ENCODE data around the gene MYH15. TPM values are rescaled to one million over a fixed set of nuclear protein-coding genes. Genes with fewer than 3 reads are reported as not detected.

Gene MYH15
- total RNA-seq, 1 donor from 2014 or later = 0.77 TPM

GRCh38 chr3:108491456-108491855, 18.9 kb downstream of the MYH15 start:
- Mint-ChIP-seq H3K9me3 (no peaks in the 10 kb centered on the region), H3K4me3 (no peak overlapping the region), H3K27ac (no peak overlapping the region), H3K4me1 (ENCODE audit: unreplicated experiment) (peaks cover 15% of the 10 kb centered on the region), H3K27me3 (peaks cover 10% of the 10 kb centered on the region), H3K36me3 (no peaks in the 10 kb centered on the region)
- no peak for TF ChIP-seq CTCF (conservative IDR thresholded peaks at IDR 0.05)
- DNase-seq (ENCODE audit: extremely low spot score, unreplicated experiment) = no peak

DNA sequence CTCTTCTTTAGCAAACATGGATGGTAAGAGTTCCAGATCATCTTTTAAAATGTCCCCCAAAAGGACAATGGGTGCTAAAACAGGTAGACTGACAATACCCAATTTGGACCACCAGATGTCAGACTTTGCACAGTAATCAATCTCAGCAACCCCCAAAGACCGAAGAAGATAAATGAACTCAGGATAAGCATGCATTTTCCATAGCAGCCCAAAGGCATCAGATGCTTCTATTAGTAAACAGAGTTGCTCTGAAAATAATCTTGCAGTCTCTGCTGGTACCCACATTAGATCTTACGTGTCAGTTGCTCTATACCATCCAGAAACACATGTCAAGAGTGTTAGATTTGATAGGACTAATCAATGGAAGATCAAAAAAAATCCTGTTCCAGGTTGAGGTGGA, 20.6 kb downstream of the MYH15 start:
- no peak for DNase-seq (ENCODE audit: extremely low spot score, unreplicated experiment)
- Mint-ChIP-seq H3K4me3 (no peak overlapping the region), H3K27me3 (peaks cover 10% of the 10 kb centered on the region), H3K36me3 (no peaks in the 10 kb centered on the region), H3K9me3 (no peaks in the 10 kb centered on the region), H3K27ac (no peak overlapping the region), H3K4me1 (ENCODE audit: unreplicated experiment) (peaks cover 21% of the 10 kb centered on the region)
- peak; percentile 83 for TF ChIP-seq CTCF (conservative IDR thresholded peaks at IDR 0.05)

- Mint-ChIP-seq H3K9me3 (no peaks in the 10 kb centered on the region), H3K36me3 (no peaks in the 10 kb centered on the region), H3K27ac (no peak overlapping the region), H3K27me3 (peaks cover 10% of the 10 kb centered on the region), H3K4me3 (no peak overlapping the region), H3K4me1 (ENCODE audit: unreplicated experiment) (peaks cover 21% of the 10 kb centered on the region)
- no peak for DNase-seq (ENCODE audit: extremely low spot score, unreplicated experiment)
- no peak for TF ChIP-seq CTCF (conservative IDR thresholded peaks at IDR 0.05)
These were observed 21.8 kb downstream of the MYH15 start for GRCh38 chr3:108488631-108489030.

- H3K9me3 Mint-ChIP-seq = no peaks in the 10 kb centered on the region
- TF ChIP-seq CTCF (conservative IDR thresholded peaks at IDR 0.05) = no peak
- no peak overlapping the region for H3K4me3 Mint-ChIP-seq
- no peak overlapping the region for H3K27ac Mint-ChIP-seq
- DNase-seq (ENCODE audit: extremely low spot score, unreplicated experiment) = no peak
- no peaks in the 10 kb centered on the region for H3K36me3 Mint-ChIP-seq
- H3K4me1 Mint-ChIP-seq (ENCODE audit: unreplicated experiment) = peaks cover 21% of the 10 kb centered on the region
- peaks cover 10% of the 10 kb centered on the region for H3K27me3 Mint-ChIP-seq
These were observed 23.0 kb downstream of the MYH15 start for GRCh38 chr3:108487439-108487838.

DNA sequence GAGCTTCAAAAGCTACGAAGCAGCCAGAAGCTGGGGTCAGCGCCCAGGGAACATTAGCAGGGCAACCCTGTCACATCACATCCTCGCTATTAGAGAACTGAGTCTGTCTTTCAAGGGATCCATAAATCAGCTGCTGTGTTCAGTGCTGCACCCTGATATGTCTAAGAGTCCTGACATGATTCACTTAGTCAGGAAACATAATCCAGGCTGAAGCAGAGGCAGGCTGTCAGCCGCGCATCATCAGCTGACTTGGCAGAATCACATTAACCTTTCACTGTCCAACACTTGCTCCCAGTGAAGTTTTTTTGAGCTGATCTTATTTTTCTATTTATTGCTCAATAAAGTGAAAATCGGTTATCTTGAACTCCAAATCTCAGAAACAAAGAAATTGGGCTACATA, 23.5 kb downstream of the MYH15 start:
- Mint-ChIP-seq H3K4me3 (no peak overlapping the region), H3K36me3 (no peaks in the 10 kb centered on the region), H3K4me1 (ENCODE audit: unreplicated experiment) (peaks cover 21% of the 10 kb centered on the region), H3K27ac (no peak overlapping the region), H3K27me3 (peaks cover 10% of the 10 kb centered on the region), H3K9me3 (no peaks in the 10 kb centered on the region)
- no peak for TF ChIP-seq CTCF (conservative IDR thresholded peaks at IDR 0.05)
- DNase-seq (ENCODE audit: extremely low spot score, unreplicated experiment) = no peak

- H3K27ac Mint-ChIP-seq = no peak overlapping the region
- TF ChIP-seq CTCF (conservative IDR thresholded peaks at IDR 0.05) = no peak
- no peaks in the 10 kb centered on the region for H3K9me3 Mint-ChIP-seq
- DNase-seq (ENCODE audit: extremely low spot score, unreplicated experiment) = no peak
- no peak overlapping the region for H3K4me3 Mint-ChIP-seq
- H3K27me3 Mint-ChIP-seq = peaks cover 5% of the 10 kb centered on the region
- peaks cover 21% of the 10 kb centered on the region for H3K4me1 Mint-ChIP-seq (ENCODE audit: unreplicated experiment)
- H3K36me3 Mint-ChIP-seq = no peaks in the 10 kb centered on the region
These were observed 24.1 kb downstream of the MYH15 start for GRCh38 chr3:108486338-108486737.

Measured in type B pancreatic cell (in vitro differentiated cells).